Testis (tissue), 2 donors: ENCODE measurements around the gene VWC2.

Experiments
- CTCF ChIP-seq, 3 experiments: fragments of 450-650 bp in 2 of 3; fragments of 200-600 bp in 1 of 3; sonication (generic) in 1 of 3; IDR thresholded peaks; one replicate each; pipeline ENCODE4 v1.5.1; 2016 to 2019; ENCODE audit warnings: antibody characterized with exemption in 3 of 3, mild to moderate bottlenecking in 2 of 3, moderate library complexity in 1 of 3
- POLR2A ChIP-seq: fragments of 450-650 bp; IDR thresholded peaks from one replicate; pipeline ENCODE4 v1.6.1; 2017; ENCODE audit warnings: antibody characterized with exemption, mild to moderate bottlenecking, moderate library complexity

GRCh38 chr7:49770838-49771237 lies 2.6 kb upstream of the VWC2 start:
- TF ChIP-seq POLR2A (no peak), CTCF (IDR thresholded peaks at IDR 0.05) (no peak)
